IPS-NIHi7 (cell line): ENCODE data around the gene POC5.
"Not testable (repeated sequence)": the region's sequence is repeated elsewhere in the genome, so short reads cannot be mapped to it uniquely, and the experiment has no call there.

Experiments
- DNase-seq: peaks from one replicate; pipeline ENCODE4 v3.0.0; 2012; ENCODE audit warnings: mixed read lengths; ENCODE audit errors: extremely low spot score

Gene POC5

GRCh38 chr5:75717082-75717922, at the start of gene POC5:
POC5 (minus strand) TSS chr5:75717437; CDS start chr5:75712937, 4,500 bp downstream.
- DNase-seq: peak; percentile 99

- no peak for DNase-seq
Measured at GRCh38 chr5:75758116-75758515, 40.9 kb upstream of the POC5 start.

GRCh38 chr5:75756981-75757380, 39.7 kb upstream of the POC5 start:
- no peak for DNase-seq

- no peak for DNase-seq
Measured at GRCh38 chr5:75756211-75756610, 39.0 kb upstream of the POC5 start.

GRCh38 chr5:75753182-75753581, 35.9 kb upstream of the POC5 start:
- no peak for DNase-seq

- DNase-seq: no peak
Measured at GRCh38 chr5:75744355-75744754, 27.1 kb upstream of the POC5 start.

- DNase-seq: no peak
Measured at GRCh38 chr5:75736273-75736672, 19.0 kb upstream of the POC5 start.

- peak; percentile 43 for DNase-seq
Measured at GRCh38 chr5:75734913-75735789, 17.9 kb upstream of the POC5 start.

- no peak for DNase-seq
Measured at GRCh38 chr5:75733767-75734166, 16.5 kb upstream of the POC5 start.

- not testable (repeated sequence) for DNase-seq
Measured at GRCh38 chr5:75731515-75731914, 14.3 kb upstream of the POC5 start.

- no peak for DNase-seq
Measured at GRCh38 chr5:75729321-75729720, 12.1 kb upstream of the POC5 start.

- no peak for DNase-seq
Measured at GRCh38 chr5:75727931-75728330, 10.7 kb upstream of the POC5 start.

GRCh38 chr5:75726224-75726623, 9.0 kb upstream of the POC5 start:
- DNase-seq: not testable (repeated sequence)

- DNase-seq: no peak
Measured at GRCh38 chr5:75723378-75723777, 6.1 kb upstream of the POC5 start.

GRCh38 chr5:75721573-75721972, 4.3 kb upstream of the POC5 start:
- DNase-seq: no peak

GRCh38 chr5:75720882-75721281, 3.6 kb upstream of the POC5 start:
- DNase-seq: no peak

- DNase-seq: peak; percentile 26
Measured at GRCh38 chr5:75716715-75717081, 539 bp downstream of the POC5 start.

GRCh38 chr5:75712091-75712490, 5.1 kb downstream of the POC5 start:
- no peak for DNase-seq

GRCh38 chr5:75711151-75711550, 6.1 kb downstream of the POC5 start:
- DNase-seq: no peak

- DNase-seq: no peak
Measured at GRCh38 chr5:75710637-75711036, 6.6 kb downstream of the POC5 start.

GRCh38 chr5:75707911-75708509, 9.2 kb downstream of the POC5 start:
- DNase-seq: no peak

- DNase-seq: no peak
Measured at GRCh38 chr5:75706775-75707174, 10.5 kb downstream of the POC5 start.
